GM12872 (cell line): ENCODE data around the gene ZKSCAN2.

ENCODE experiments used
- TF ChIP-seq, protein P1 (sequence below): IDR thresholded peaks from 3 replicates; pipeline ENCODE4 v1.5.1; 2011; ENCODE audit warnings: low read depth, mild to moderate bottlenecking, low read length, moderate library complexity; ENCODE audit not compliant: insufficient read depth

Gene ZKSCAN2

DNA sequence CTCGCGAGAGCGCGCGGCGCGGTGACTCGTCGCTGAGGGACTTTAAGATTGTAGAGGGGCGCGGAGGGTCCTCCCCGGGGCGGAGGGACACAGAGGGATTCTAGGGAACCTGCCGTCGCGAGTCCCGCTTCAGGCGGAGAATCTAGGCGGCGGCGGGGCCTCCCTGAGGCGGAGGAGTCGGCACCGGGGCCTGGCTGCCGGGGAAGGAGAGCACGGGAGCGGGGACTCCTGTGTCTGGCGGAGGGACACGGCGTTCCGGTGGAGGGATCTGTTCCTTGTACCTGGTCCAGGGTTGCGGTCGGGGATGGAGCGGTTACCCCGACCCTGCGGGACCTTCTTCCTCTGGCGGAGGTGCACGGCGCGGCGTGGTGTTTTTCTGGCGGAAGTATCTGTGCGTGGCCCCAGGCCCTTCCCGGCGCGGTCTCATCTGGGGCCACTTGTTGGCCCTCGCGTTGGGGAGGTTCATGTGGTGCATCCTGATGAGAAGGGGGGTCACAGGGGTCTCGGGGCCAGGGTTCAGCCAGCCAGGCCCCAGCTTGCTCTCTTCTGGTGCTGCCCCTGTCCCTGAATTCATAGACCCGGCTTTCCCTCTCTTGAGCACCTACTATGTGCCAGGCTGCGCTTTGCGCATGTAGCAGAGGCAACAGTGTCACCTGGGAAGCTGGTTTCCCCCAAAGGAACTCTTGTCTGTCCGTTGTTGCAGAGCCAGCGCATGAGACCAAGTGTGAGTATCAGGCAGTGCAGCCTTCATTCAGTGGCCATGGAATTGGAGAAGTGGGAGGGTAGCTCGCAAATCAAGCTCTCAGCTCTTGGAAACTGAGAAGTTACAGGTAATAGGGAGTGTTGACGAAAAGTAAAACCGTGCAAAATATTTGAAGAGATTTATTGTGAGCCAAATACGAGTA lies 563 bp upstream of the ZKSCAN2 start:
- TF ChIP-seq, protein P1, sequence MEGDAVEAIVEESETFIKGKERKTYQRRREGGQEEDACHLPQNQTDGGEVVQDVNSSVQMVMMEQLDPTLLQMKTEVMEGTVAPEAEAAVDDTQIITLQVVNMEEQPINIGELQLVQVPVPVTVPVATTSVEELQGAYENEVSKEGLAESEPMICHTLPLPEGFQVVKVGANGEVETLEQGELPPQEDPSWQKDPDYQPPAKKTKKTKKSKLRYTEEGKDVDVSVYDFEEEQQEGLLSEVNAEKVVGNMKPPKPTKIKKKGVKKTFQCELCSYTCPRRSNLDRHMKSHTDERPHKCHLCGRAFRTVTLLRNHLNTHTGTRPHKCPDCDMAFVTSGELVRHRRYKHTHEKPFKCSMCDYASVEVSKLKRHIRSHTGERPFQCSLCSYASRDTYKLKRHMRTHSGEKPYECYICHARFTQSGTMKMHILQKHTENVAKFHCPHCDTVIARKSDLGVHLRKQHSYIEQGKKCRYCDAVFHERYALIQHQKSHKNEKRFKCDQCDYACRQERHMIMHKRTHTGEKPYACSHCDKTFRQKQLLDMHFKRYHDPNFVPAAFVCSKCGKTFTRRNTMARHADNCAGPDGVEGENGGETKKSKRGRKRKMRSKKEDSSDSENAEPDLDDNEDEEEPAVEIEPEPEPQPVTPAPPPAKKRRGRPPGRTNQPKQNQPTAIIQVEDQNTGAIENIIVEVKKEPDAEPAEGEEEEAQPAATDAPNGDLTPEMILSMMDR, result no peak

DNA sequence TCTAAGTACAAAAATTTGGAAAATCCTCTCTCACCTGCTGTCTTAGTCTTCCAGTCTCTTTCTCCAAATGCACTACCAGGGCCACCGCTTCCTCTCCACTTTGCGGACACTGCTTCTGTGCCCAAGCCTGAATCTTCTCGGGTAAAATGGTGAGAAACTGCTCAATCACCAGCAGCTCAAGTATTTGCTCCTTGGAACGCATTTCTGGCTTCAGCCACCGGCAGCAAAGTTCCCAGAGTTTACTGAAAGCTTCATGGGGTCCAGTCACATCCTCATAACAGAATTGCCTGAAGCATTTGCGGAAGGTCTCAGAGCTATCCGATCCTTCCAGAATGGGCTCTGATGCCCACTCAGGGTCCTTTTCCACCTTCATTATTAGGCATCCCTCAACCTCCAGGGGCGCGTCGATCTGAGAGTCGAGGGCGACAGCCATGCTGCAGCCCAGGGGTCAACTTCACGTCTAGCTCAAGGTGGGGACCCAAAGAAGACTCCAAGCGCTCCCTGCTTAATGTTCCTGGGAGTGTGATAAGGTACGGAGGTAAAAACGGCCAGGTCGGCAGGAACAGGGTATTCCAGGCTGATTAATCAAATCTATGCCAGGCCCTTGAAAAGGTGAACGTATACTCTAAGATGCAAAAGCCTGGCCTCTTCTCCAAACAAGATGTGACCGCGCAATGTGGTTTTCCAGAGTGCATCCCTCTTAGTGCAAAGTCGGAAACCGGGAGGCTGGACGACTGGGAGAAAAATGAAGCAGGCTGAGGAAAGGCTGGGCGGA lies 763 bp downstream of the ZKSCAN2 start:
- TF ChIP-seq, protein P1, result 0 out of 3 replicates have a peak, but pooled peaks have one; percentile 27

GRCh38 chr16:25253322-25253721 lies 4.3 kb downstream of the ZKSCAN2 start:
- TF ChIP-seq, protein P1, result no peak

- TF ChIP-seq, protein P1, result no peak
Measured at GRCh38 chr16:25250467-25250866, 7.2 kb downstream of the ZKSCAN2 start.

DNA sequence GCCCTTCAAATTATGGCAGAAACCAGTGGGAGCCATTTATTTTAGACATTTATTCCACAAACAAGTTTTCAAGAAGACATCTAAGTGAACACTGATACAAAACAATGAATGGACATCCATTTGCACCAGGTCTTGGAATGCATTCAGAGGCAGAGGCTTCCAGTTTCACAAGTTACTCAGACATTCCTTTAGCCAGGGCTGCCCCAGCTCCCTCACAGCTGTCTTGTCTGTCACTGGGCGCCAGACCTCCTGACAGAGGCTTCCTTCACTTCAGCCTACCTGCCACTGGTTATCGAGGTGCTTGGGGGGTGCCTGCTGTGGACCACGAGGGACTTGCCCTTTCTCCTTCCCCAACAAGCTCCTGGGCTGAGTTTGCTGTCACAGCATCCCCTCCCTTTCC lies 21.7 kb downstream of the ZKSCAN2 start:
- TF ChIP-seq, protein P1, result no peak

GRCh38 chr16:25228372-25228771 lies 29.3 kb downstream of the ZKSCAN2 start:
- TF ChIP-seq, protein P1, result no peak

DNA sequence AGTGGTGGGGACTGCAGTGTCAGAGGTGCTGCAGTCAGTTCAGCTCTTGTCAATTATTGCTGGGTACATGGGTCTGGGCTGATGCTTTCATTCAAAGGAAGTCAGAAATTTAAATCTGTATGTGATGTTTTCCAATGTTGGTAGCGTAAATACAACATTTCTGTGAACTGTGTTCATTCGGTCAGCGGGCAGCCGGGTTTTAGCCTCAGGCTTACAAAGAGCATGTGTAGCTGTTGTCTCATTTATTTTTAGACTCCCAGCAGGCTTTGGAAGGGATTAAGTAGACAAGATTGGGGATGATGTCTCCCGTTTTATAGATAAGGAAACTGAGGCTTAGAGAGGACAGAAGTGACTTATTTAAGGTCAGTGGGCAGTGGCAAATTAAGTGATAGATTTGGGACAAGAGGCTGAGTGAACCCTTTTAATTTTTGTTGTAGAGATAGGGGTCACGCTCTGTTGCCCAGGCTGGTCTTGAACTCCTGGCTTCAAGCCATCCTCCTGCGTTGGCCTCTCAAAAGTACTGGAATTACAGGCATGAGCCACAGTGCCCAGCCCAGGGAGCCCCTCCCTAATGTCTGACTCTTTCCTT lies 32.8 kb downstream of the ZKSCAN2 start:
- TF ChIP-seq, protein P1, result no peak
